Activated CD8-positive, alpha-beta memory T cell treated with anti-CD3 and anti-CD28 coated beads, Interleukin-2, amount 10 ng/mL, durations not matched to agents 7 days and 5 days (primary cell): ENCODE measurements around the gene OPA3. TPM values are rescaled to one million over a fixed set of nuclear protein-coding genes. Genes with fewer than 3 reads are reported as not detected.
"Not testable (repeated sequence)": the region's sequence is repeated elsewhere in the genome, so short reads cannot be mapped to it uniquely, and the experiment has no call there.

Experiments used
- ATAC-seq: fragments of 150-1000 bp; cut with Tn5 transposase; one replicate; pipeline ENCODE4 v1.10.0; 2021; ENCODE audit warnings: moderate library complexity
- CTCF ChIA-PET: fragments of 350-600 bp; sonication (Branson Sonifier 250); formaldehyde crosslinking; loops from one replicate; lab custom pipeline; 2021; ENCODE audit warnings: antibody characterized with exemption; lab: Charles Lee
- DNase-seq: peaks from one replicate; pipeline ENCODE4 v3.0.0-alpha.2; 2020
- H3K27ac Mint-ChIP-seq: one replicate; pipeline ENCODE4 v1.8.0; 2021; ENCODE audit warnings: mild to moderate bottlenecking, mixed read lengths
- H3K27me3 Mint-ChIP-seq: one replicate; pipeline ENCODE4 v1.8.0; 2021; ENCODE audit warnings: mixed read lengths
- H3K36me3 Mint-ChIP-seq: one replicate; pipeline ENCODE4 v1.8.0; 2021; ENCODE audit warnings: mild to moderate bottlenecking, mixed read lengths
- H3K4me1 Mint-ChIP-seq: one replicate; pipeline ENCODE4 v1.8.0; 2021; ENCODE audit warnings: mixed read lengths
- H3K4me3 Mint-ChIP-seq: one replicate; pipeline ENCODE4 v1.8.0; 2021; ENCODE audit warnings: mild to moderate bottlenecking, moderate library complexity, mixed read lengths
- H3K9me3 Mint-ChIP-seq: one replicate; pipeline ENCODE4 v1.8.0; 2022; ENCODE audit warnings: low read depth, mixed read lengths
- total RNA-seq, 2 experiments: library from RNA; stranded (reverse); gene quantifications; one replicate each; pipeline ENCODE4 v1.2.3, GENCODE V29; 2021

The OPA3 gene
- 10 to 100 TPM; 13.4 to 16.7 TPM for total RNA-seq

- Mint-ChIP-seq H3K9me3 (no peaks in the 10 kb centered on the region), H3K27ac (peak within 1 kb of the TSS; percentile 97), H3K4me3 (peak within 1 kb of the TSS; percentile 97), H3K4me1 (peaks cover 21% of the 10 kb centered on the region), H3K27me3 (peaks cover 3% of the 10 kb centered on the region), H3K36me3 (peaks cover 16% of the 10 kb centered on the region)
- DNase-seq, result peak; percentile 100
- CTCF ChIA-PET, result interaction anchor here (0.6 to 3.0 kb wide), 5 partner anchors 18 to 106 kb away, joined by 3 to 20 read pairs (median 4); partner anchors contain the start of genes GIPR and GPR4
- ATAC-seq, result peak; percentile 94
Measured at GRCh38 chr19:45584332-45585157, at the start of gene OPA3. Gene OPA3, minus strand, starts transcription at chr19:45584802. Its CDS starts 38 bp downstream, at chr19:45584764.

- Mint-ChIP-seq H3K27me3 (no peaks in the 10 kb centered on the region), H3K9me3 (no peaks in the 10 kb centered on the region), H3K4me3 (no peak overlapping the region), H3K36me3 (peaks cover 21% of the 10 kb centered on the region), H3K27ac (no peak overlapping the region), H3K4me1 (peaks cover 14% of the 10 kb centered on the region)
- peak; percentile 42 for ATAC-seq
- peak; percentile 58 for DNase-seq
- CTCF ChIA-PET, result interaction anchor here (1.0 kb wide), 1 partner anchor 9 kb away, joined by 4 read pairs; no protein-coding TSS in a partner anchor
Measured at GRCh38 chr19:45632468-45633196, 48.0 kb upstream of the OPA3 start.

GRCh38 chr19:45630463-45630862, 45.9 kb upstream of the OPA3 start:
- H3K4me1 Mint-ChIP-seq, result peaks cover 15% of the 10 kb centered on the region
- no peak overlapping the region for H3K27ac Mint-ChIP-seq
- no peak for DNase-seq
- CTCF ChIA-PET, result interaction anchor here (0.8 to 1.8 kb wide), 6 partner anchors 9 to 145 kb away, joined by 3 to 5 read pairs (median 3); no protein-coding TSS in a partner anchor
- no peak overlapping the region for H3K4me3 Mint-ChIP-seq
- peaks cover 30% of the 10 kb centered on the region for H3K36me3 Mint-ChIP-seq
- no peak for ATAC-seq
- no peaks in the 10 kb centered on the region for H3K9me3 Mint-ChIP-seq
- no peaks in the 10 kb centered on the region for H3K27me3 Mint-ChIP-seq

- no peak for DNase-seq
- Mint-ChIP-seq H3K4me3 (no peak overlapping the region), H3K27ac (peak overlapping the region; percentile 36), H3K36me3 (peaks cover 36% of the 10 kb centered on the region), H3K27me3 (no peaks in the 10 kb centered on the region), H3K4me1 (peaks cover 21% of the 10 kb centered on the region), H3K9me3 (no peaks in the 10 kb centered on the region)
- ATAC-seq, result no peak
- CTCF ChIA-PET, result interaction anchor here (1.0 kb wide), 1 partner anchor 144 kb away, joined by 3 read pairs; no protein-coding TSS in a partner anchor
Measured at GRCh38 chr19:45629704-45630103, 45.1 kb upstream of the OPA3 start.

- not testable (repeated sequence) for ATAC-seq, H3K4me3 Mint-ChIP-seq, DNase-seq, H3K27me3 Mint-ChIP-seq, H3K27ac Mint-ChIP-seq, H3K9me3 Mint-ChIP-seq
- Mint-ChIP-seq H3K4me1 (peaks cover 27% of the 10 kb centered on the region), H3K36me3 (peaks cover 45% of the 10 kb centered on the region)
- CTCF ChIA-PET, result interaction anchor here (1.3 to 2.0 kb wide), 2 partner anchors 13 to 14 kb away, joined by 4 to 6 read pairs; no protein-coding TSS in a partner anchor
Measured at GRCh38 chr19:45628219-45628618, 43.6 kb upstream of the OPA3 start.

- peaks cover 15% of the 10 kb centered on the region for H3K4me1 Mint-ChIP-seq
- H3K27ac Mint-ChIP-seq, result no peak overlapping the region
- CTCF ChIA-PET, result interaction anchor here (1.6 kb wide), 1 partner anchor 9 kb away, joined by 3 read pairs; no protein-coding TSS in a partner anchor
- DNase-seq (no peak), ATAC-seq (no peak)
- no peak overlapping the region for H3K4me3 Mint-ChIP-seq
- peaks cover 52% of the 10 kb centered on the region for H3K36me3 Mint-ChIP-seq
- H3K9me3 Mint-ChIP-seq, result no peaks in the 10 kb centered on the region
- H3K27me3 Mint-ChIP-seq, result no peaks in the 10 kb centered on the region
Measured at GRCh38 chr19:45623984-45624383, 39.4 kb upstream of the OPA3 start.

GRCh38 chr19:45621976-45622503, 37.4 kb upstream of the OPA3 start:
- peaks cover 15% of the 10 kb centered on the region for H3K4me1 Mint-ChIP-seq
- H3K27me3 Mint-ChIP-seq, result no peaks in the 10 kb centered on the region
- DNase-seq (no peak), ATAC-seq (no peak)
- H3K27ac Mint-ChIP-seq, result no peak overlapping the region
- peaks cover 46% of the 10 kb centered on the region for H3K36me3 Mint-ChIP-seq
- CTCF ChIA-PET, result no interaction called here
- H3K4me3 Mint-ChIP-seq, result no peak overlapping the region
- H3K9me3 Mint-ChIP-seq, result no peaks in the 10 kb centered on the region

- peaks cover 49% of the 10 kb centered on the region for H3K36me3 Mint-ChIP-seq
Measured at GRCh38 chr19:45621389-45621788, 36.8 kb upstream of the OPA3 start.

GRCh38 chr19:45616704-45617017, 32.1 kb upstream of the OPA3 start:
- no peak for DNase-seq
- ATAC-seq, result no peak
- H3K4me1 Mint-ChIP-seq, result peaks cover 29% of the 10 kb centered on the region
- no peak overlapping the region for H3K4me3 Mint-ChIP-seq
- H3K36me3 Mint-ChIP-seq, result peaks cover 51% of the 10 kb centered on the region
- H3K9me3 Mint-ChIP-seq, result no peaks in the 10 kb centered on the region
- H3K27ac Mint-ChIP-seq, result no peak overlapping the region
- H3K27me3 Mint-ChIP-seq, result no peaks in the 10 kb centered on the region
- CTCF ChIA-PET, result interaction anchor here (1.2 to 7.6 kb wide), 5 partner anchors 22 to 131 kb away, joined by 3 to 71 read pairs (median 4); partner anchors contain the start of gene EML2

More at GRCh38 chr19:45621389-45621788, 36.8 kb upstream of the OPA3 start:
- H3K9me3 Mint-ChIP-seq, result no peaks in the 10 kb centered on the region
- H3K4me3 Mint-ChIP-seq, result no peak overlapping the region
- peaks cover 18% of the 10 kb centered on the region for H3K4me1 Mint-ChIP-seq
- ATAC-seq, result no peak
- no peak for DNase-seq
- no peaks in the 10 kb centered on the region for H3K27me3 Mint-ChIP-seq
- CTCF ChIA-PET, result interaction anchor here (0.9 kb wide), 1 partner anchor 9 kb away, joined by 3 read pairs; no protein-coding TSS in a partner anchor
- H3K27ac Mint-ChIP-seq, result no peak overlapping the region

- Mint-ChIP-seq H3K9me3 (no peaks in the 10 kb centered on the region), H3K27me3 (no peaks in the 10 kb centered on the region), H3K27ac (no peak overlapping the region), H3K4me3 (no peak overlapping the region), H3K4me1 (peaks cover 29% of the 10 kb centered on the region), H3K36me3 (peaks cover 55% of the 10 kb centered on the region)
- peak; percentile 88 for DNase-seq
- CTCF ChIA-PET, result interaction anchor here (1.2 to 7.6 kb wide), 5 partner anchors 12 to 130 kb away, joined by 3 to 71 read pairs (median 4); partner anchors contain the start of gene EML2
- ATAC-seq, result peak; percentile 73
Measured at GRCh38 chr19:45615795-45616703, 31.4 kb upstream of the OPA3 start.

- peaks cover 54% of the 10 kb centered on the region for H3K36me3 Mint-ChIP-seq
- CTCF ChIA-PET, result interaction anchor here (1.1 to 7.6 kb wide), 7 partner anchors 10 to 31 kb away, joined by 3 to 71 read pairs (median 4); partner anchors contain the start of gene EML2
Measured at GRCh38 chr19:45615056-45615455, 30.5 kb upstream of the OPA3 start.

More at GRCh38 chr19:45615056-45615455, 30.5 kb upstream of the OPA3 start:
- H3K9me3 Mint-ChIP-seq, DNase-seq, ATAC-seq, H3K27me3 Mint-ChIP-seq, H3K4me3 Mint-ChIP-seq: not testable (repeated sequence)
- Mint-ChIP-seq H3K4me1 (peaks cover 29% of the 10 kb centered on the region), H3K27ac (peak overlapping the region; percentile 94)
